GM18907 (cell line): ENCODE measurements around the gene MTCH2.
A peak's percentile ranks its signal among the peaks of the same experiment; 100 is the strongest.

Experiments used
- ATAC-seq: cut with Tn5 transposase; IDR thresholded peaks from one replicate; pipeline ENCODE4 v1.9.1; 2021; ENCODE audit warnings: mild to moderate bottlenecking, moderate library complexity; ENCODE audit not compliant: unreplicated experiment

The MTCH2 gene

DNA sequence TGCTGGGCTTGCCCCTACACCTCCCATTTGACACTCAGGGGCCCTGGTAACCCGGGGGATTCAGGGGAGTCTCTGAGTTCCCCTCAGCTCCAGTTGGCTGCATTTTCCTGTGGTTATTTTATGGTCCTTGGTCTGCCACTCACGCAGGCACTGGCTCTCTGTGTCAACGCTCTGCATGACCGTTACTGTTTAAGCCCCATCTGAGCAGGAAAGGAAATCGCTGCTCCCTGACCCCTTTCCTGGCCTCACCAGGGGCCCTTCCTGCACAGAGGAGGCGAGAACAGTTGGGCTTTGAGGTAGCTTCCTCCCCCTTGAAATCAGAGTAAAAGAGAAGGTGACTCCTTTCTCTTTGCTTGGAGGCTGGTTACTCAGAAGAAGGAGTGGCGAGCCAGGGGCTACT is 50.6 kb downstream of the MTCH2 start:
- ATAC-seq, result no peak

DNA sequence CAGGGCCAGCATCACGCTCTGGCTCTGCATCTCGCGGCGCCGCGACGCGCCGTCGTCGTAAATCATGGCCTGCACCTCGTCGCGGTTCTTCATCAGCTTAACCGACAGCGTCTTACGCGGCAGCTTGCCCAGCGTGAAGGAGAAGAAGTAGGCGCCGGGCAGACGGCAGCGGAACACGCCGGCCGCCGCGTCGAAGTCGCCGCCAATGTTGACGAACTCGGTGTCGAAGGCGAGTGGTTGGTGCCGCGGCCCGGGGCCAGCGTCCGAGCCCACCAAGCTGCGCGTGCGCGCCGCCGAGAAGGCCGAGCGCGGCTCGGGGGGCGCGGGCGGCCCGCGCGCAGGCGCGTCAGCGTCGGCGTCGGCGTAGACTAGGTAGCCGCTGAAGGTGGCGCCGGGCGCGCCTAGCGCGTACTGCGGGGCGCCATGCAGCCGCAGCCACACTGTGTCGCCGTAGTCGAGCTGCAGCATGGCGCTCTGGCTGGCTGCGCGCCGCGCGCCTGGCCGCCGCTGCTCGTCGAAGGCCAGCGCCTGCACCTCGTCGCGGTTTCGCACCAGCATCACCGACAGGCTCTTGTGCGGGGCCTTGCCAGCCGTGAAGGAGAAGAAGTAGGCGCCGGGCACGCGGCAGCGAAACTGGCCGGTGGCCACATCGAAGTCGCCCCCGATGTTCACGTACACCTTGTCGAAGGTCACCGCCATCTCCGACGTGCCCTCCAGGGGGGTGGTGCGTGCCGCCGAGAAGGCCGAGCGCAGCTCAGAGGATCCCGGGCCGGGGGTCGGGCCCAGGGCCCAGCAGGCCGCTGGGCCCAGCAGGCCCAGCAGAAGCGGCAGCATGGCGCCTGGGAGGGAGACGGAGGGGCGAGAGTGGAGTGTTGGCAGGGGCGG is 52.1 kb downstream of the MTCH2 start:
- ATAC-seq, result no peak

GRCh38 chr11:47589584-47589976 is 52.8 kb downstream of the MTCH2 start:
- no peak for ATAC-seq

DNA sequence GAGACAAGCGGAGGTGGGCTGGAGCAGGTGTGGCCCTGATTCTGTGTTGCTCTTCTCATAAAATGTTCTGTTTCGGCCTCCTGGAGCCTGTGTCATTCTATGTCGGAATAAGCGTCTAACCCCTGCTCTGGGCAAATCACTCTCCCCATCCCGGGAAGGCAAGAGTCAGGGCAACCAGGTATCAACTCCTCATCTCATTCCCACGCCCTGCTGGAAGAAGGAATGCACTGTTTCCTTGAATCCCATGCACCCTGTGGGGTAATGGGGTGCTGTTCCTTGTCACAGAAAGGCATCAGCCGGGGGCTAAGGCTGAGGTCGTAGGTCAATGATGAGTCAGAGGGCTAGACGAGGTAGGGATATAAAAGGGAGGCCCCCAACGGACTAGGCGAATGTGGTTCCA is 53.2 kb downstream of the MTCH2 start:
- no peak for ATAC-seq

DNA sequence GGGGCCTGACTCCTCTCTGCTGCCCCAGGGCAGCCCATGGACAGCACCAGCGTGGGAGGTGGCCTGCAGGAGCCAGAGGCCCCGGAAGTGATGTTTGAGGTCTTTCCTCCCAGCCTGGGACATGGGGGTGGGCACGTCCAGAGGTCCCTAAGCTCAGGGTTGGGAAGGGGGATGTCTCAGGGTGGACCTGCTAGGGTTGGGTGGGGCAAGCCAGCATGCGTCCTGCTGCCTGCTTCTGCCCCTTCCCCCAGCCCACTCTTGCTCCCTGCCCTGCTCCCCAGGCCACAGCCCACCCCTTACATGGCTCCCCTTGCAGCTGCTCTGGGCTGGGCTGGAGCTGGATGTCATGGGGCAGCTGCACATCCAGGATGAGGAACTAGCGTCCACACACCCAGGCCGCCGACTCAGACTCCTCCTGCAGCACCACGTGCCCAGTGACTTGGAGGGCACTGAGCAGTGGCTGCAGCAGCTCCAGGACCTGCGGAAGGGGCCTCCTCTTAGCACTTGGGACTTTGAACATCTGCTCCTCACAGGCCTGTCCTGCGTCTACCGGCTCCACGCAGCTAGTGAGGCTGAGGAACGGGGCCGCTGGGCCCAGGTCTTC is 54.5 kb downstream of the MTCH2 start:
- no peak for ATAC-seq

DNA sequence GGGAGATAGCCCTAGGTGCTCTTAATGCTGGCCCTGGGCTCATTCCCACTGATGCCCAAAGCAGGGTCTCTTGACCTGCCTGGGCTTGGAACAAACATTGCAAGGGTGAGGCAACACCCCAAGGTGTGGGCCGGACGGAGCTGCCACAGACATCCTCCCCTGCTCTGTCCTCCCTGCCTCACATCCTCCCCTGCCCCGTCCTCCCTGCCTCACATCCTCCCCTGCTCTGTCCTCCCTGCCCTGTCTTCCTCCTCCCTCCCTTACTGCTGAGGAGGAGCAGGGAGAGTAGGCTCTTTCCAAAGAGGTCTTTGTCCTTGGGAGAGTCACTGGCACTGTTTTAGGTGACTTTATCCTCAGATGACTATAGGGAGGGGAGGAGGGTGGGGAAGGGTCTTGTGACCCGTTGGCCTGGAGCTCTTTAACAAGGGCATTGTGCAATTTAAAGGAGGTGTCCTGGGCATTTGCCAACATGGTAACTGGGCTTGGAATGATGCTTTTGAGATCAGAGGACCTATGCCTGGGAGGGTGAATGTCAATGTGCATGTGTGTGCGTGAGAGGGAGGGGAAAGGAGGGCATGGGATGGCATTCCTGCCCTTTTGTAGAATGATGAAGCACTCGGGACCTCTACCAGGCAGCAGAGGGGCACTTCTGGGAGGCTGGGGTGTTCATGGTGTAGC is 55.2 kb downstream of the MTCH2 start:
- ATAC-seq, result no peak

DNA sequence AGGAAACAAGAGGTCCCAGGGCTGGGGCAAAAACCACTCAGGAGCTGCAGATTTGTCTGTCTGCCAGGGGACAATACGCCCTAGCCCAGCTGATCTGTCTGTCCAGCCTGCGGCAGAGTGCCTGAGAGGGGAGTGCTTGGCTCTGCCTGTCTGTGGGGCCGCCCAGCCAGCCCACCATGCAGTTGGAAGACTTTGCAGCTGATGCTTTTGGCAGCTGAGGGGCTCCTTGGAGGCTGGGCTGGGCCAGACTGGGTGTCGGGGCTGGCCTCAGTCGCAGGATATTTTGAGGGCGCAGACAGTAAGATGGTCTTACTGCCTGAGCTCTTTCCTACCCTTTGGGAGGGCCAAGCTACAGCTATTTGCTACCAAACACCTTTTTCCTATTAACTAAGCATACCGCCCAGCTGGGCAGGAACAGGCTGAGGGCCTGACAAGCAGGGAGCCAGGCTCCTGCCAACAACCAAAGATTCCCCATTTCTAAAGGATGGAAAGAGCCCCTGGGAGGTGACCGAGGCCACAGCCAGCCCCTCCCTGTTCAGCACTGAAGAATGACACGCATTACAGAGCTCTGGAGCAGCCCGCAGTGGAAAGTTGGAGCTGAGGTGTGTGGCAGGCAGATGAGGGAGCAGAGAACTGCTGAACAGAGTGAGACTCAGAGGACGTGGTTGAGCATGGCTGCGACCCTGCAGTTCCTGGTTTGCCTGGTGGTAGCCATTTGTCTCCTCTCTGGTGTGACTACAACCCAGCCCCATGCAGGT is 56.1 kb downstream of the MTCH2 start, which contains the start of gene FAM180B:
Gene FAM180B (plus strand): TSS at position 581 of the 758 bp plus-strand sequence. CDS start 91 bp downstream, at position 672.
- no peak for ATAC-seq

DNA sequence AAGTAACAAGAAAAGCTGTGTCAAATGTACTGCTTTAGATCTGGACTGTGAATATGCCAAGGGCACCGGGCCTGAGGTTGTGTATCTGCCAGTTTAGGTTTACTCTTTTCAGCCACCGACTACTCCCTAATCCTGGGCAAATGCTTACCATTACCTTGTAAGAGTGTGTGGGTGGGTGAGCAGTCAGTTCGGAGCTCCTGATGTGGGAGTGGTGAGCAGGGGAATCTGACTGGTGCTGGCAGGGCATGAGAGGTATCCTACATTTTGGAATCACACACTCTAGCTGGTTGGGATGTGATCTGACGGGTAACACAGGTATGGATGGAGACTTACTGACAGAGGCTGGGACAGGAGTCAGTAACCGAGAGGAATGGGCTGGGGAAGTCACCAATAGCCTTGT is 58.5 kb downstream of the MTCH2 start:
- ATAC-seq, result no peak

GRCh38 chr11:47578524-47579494 is 63.5 kb downstream of the MTCH2 start, which contains the start of the genes KBTBD4 and NDUFS3:
Gene KBTBD4 (minus strand): TSS chr11:47578970. CDS start chr11:47578951, 19 bp downstream.
Gene NDUFS3 (plus strand): TSS chr11:47579074. CDS start chr11:47579092, 18 bp downstream.
- peak; percentile 91 for ATAC-seq

- no peak for ATAC-seq
These were observed 64.8 kb downstream of the MTCH2 start for GRCh38 chr11:47577460-47578041.

DNA sequence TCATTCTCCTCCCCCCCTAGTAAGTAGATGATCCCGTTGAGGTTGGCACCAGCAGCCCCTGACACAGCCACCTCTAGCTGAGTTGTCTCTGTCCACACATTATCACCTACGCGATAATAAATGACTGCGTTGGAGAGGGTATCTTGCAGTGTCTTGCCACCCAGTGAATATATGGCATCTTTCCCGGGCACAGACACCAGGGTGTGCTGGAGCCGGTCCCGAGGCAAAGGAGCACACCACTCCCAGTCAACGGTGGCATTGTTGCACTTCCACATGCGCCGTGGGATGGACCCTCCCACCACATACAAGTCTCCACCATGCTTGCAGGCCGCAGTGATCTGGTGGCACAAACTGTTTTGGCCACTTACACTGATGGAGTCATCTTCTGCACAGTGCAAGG is 69.0 kb downstream of the MTCH2 start:
- no peak for ATAC-seq

DNA sequence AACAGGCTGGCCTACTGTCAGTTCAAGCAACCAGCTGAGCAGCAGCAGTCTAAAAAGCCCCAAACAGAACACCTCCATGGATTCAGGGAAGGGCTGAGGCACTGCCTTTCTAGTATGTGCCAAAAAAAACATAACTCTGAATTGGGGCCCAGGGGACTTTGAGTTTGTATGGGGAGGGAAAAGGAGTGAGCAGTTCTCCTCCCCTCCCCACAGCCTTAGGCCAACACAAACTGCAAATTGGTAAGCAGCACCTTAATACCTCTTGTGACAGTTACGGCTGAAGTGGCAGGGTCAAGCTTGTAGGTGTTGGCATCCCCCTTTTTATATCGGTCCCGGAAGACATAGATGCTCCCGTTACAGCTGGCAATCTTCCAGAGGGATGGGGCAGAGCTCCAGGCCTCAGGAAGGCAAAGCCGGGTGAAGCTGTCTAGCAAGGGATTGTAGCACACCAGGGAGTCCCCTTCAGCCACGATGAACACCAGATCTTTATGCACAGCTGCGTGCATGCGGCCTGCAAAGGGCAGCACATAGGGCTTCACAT is 69.6 kb downstream of the MTCH2 start:
- no peak for ATAC-seq

DNA sequence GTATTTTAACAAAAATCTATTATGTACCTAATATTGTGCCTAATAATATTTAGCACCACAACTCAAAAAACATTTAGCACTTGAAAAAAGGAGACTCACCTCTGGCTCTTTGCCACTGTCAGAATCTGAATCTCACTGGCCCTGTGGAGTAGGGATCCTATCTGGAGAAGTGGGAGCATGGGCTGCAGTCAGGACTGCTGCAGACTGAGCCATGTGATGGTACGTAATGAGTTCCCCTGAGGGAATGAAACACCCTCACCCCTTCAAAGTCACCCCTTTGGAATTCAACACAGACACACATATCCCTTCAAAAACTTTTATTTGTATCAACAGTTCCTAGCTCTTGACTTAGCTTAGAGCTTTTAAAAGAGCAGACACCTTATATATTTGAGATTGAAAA is 70.5 kb downstream of the MTCH2 start:
- ATAC-seq, result no peak

GRCh38 chr11:47571357-47571729 is 71.0 kb downstream of the MTCH2 start:
- ATAC-seq, result no peak

DNA sequence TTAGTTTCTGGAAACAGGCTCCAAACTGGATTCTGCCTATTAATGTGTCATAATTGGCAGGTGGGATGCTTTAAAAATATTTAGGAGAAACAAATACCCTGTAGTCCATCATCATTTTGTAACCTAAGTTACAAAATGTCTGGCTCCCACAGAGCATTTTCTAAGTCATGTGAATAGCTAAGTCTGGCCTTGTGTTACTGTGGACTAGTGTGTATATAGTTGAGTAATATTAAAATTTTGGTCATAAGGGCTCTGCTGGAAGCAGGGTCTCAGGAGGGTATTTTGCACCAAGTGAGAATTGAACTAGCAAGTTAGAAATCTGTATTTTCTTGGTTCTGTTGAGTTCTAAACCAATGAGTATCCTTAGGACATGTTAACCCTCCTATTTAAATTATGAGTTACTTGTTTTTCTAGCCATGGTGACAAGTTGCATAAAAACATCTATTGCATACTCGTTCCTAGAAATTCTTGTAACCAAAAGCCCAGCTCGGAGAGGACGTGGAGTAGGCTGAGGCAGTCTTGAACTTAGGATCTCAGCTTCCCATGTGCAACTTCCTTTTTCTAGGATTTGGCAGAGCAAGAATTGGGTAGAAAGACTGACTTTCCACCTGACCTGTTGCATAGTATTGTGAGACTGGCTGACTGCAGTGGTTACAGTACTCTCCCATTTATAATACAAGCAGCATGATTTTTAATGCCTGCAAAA is 71.6 kb downstream of the MTCH2 start:
- ATAC-seq, result no peak

DNA sequence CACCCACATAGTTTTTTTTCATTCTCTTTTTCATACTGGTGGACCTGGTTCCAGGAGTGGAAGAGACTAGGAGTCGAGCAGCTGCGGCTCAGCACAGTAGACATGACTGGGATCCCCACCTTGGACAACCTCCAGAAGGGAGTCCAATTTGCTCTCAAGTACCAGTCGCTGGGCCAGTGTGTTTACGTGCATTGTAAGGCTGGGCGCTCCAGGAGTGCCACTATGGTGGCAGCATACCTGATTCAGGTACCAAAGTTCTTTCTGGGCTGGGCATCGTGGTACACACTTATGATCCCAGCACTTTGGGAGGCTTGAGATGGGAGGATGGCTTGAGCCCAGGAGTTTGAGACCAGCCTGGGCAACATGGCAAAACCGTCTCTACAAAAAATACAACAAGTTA is 72.7 kb downstream of the MTCH2 start:
- no peak for ATAC-seq
